Activated CD4-positive, alpha-beta T cell treated with anti-CD3 and anti-CD28 coated beads, Interleukin-2, amount 50 U/mL, for 1 hour (primary cell): ENCODE results near the gene YEATS4.
"Not testable (repeated sequence)": the region's sequence is repeated elsewhere in the genome, so short reads cannot be mapped to it uniquely, and the experiment has no call there.

Experiments
- DNase-seq: peaks from one replicate; pipeline ENCODE4 v3.0.0-alpha.2; 2020

Gene YEATS4

DNA sequence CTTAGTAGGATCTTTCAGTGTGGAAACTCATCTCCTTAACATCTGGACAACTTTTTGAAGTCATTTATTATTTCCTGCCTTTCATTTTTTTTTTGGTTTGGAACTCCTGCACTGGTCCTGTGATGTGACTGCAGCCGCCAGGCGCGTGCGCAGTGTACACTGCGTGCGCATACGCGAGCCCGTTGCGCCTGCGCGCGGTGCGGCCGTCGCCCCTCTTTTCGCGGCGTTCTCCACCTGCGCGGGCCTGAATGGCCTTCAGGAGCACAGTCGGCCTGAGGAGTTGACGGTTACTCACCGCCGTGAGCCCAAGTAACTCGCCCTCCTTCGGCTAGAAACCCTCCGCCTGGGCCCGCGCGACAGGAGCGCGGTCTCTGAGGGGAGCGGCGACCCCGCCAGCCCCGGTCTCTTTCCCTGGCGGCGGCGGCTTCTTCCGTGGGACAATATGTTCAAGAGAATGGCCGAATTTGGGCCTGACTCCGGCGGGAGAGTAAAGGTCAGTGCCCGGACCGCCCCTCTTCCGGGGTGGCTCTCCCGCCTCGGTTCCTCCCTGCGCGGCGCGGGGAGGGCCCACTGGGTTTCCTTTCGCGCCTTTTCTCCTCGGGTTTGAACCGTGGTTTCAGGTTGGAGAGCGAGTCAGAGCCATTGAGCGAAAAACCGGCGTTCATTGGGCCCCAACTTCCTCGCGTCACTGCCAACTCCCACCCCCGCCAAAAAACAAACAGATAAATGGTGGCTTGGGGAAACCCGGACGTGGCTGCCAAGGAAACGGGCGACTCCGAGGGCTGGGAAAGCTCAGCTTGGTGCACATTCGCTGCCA is at the start of gene YEATS4:
TSS of gene YEATS4 (plus strand) at position 213 of the 817 bp plus-strand sequence. CDS start at position 443, 230 bp downstream.
- peak; percentile 75 for DNase-seq

DNA sequence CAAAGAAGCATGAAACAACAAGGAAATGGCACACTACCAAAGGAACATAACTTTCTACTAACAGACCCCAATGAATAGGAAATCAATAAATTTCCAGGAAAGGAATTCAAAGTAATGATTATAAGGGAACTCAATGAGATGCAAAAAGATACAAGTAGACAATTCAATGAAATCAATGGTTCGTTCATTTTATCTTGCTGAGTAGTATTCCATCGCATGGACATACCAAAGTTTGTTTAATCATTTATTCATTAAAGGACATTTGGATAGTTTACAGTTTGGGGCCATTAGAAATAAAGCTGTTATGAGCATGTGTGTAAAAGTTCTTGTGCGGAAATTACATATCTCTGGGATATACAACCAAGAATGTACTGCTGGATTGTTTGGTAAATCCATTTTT is 46.3 kb upstream of the YEATS4 start:
- DNase-seq, result no peak

DNA sequence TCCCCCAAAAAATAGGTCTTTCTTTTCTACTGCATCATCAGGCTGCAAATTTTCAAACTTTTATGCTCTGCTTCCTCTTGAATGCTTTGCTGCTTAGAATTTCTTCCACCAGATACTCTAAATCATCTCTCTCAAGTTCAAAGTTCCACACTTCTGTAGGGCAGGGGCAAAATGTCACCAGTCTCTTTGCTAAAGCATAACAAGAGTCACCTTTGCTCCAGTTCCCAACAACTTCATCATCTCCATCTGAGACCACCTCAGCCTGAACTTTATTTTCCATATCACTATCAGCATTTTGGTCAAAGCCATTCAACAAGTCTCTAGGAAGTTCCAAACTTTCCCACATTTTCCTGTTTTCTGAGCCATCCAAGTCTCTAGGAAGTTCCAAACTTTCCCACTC is 42.8 kb upstream of the YEATS4 start:
- DNase-seq, result not testable (repeated sequence)

DNA sequence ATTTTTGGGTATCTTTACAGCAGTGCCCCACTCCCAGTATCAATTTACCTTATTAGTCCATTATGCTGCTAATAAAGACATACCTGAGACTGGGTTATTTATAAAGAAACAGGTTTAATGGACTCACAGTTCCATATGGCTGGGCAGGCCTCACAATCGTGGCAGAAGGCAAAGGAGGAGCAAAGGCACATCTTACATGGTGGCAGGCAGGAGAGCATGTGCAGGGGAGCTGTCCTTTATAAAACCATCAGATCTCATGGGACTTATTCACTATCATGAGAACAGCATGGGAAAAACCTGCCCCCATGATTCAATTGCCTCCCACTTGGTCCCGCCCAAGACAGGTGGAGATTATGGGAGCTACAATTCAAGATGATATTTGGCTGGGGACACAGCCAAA is 42.3 kb upstream of the YEATS4 start:
- DNase-seq, result not testable (repeated sequence)

DNA sequence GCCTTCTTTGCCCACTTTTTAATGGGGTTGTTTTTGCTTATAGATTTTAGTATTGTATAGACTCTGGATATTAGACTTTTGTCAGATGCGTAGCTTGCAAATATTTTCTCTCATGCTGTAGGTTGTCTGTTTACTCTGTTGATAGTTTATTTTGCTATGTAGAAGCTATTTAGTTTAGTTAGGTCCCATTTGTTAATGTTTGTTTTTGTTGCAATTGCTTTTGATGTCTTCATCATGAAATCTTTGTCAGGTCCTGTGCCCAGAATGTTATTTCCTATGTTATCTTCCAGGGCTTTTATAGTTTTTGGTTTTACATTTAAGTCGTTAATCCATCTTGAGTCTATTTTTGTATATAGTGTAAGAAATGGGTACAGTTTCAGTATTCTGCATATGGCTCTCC is 41.3 kb upstream of the YEATS4 start:
- DNase-seq, result no peak

DNA sequence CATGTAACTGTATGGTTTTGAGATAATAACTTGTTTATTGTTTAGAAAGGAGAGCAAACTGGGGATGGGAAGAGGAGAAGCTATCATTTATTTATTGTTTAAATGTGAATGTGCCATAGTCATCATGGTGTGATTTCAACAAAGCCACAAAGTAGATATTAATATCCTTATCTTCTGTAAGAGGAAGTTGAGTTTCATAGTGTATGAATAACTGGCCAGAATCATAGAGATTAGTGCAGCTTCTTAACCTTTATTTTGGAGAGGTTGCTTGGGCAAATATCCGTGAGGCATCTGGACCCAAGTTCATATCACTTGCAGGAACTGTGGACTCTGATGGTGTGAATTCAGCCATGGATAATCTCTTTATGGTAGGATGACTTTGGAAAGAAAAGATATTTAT is 38.2 kb upstream of the YEATS4 start:
- DNase-seq, result no peak

DNA sequence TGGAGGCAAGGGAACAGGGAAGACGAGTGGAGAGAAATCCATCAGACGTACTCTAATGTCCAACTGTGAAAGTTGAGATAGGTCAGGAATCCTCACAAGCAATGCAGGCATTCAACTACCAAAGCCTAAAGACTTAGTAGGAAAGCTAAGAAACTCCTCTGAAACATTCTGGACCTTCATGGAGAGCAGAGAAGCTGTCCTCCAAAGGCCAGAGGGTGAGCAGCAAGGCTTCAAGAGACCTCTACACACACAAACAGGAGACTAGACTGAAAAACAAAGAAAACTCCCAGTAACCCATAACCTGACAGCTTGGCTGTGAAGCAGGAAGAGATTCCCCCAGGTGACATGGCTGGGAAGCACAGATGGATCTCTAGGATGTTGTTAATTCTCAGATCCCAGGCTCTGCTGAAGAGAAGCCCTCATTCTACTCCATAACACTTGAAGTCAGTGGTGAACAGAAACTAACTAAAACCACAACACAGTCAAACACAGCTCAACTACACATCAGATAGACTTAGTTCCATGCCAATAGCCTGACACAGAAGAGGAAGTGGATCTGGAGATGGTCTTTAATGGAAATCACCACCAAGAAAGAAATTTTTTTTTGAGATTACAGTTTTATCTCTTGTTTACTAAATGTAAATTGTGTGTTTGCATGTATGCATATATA is 34.6 kb upstream of the YEATS4 start:
- no peak for DNase-seq

DNA sequence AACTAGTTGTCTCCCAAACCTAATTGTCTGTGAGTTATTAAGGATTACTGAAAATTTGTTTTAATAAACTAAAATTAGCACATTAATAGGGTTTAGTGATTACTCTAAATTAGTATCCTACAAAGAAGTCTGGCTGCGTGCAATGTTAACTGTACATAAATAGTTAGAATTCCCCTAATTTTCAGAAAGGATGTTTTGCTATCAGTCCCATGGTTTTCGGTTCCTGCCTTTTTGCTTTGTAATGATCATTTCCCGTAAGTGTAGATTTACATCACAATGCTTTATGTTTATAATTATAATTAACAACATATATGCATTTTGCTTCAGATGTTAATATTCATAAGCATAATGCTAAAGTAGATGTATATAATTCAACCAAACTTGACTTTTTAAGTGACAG is 31.1 kb upstream of the YEATS4 start:
- DNase-seq, result no peak

DNA sequence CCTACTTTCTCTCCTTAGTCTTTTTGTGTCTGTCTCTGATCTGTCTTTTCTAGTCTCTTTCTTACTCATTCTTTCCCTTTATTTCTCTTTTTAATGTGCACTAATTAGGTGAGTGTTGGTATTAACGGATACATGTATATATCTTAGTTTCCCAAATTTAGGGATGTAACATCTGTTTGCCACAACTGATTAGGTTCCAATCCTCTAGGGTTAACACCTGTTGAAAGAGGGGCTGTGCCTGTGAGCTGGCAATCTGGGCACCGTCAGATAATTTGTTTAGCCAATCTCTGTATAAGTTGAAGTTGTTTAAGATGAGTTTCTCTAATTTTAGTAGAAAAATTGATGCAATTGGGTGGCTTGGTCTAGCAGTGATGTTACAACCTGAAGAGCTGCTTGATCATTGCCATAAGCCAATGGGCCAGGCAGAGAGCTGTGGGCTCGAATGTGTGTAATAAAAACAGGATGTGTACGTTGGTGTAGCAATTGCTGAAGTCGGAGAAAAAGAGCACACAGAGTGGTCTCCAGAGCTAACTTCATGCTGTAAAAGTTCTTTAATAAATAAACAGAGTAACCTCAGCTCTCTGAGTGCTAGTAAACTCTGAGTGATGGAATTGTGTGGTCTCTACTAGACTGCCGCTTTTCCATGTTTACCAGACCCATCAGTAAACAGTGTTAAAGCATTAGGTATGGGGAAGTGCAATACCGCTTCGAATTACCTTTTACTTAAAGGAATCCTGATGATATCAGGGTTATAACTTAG is 29.7 kb upstream of the YEATS4 start:
- peak; percentile 8 for DNase-seq

DNA sequence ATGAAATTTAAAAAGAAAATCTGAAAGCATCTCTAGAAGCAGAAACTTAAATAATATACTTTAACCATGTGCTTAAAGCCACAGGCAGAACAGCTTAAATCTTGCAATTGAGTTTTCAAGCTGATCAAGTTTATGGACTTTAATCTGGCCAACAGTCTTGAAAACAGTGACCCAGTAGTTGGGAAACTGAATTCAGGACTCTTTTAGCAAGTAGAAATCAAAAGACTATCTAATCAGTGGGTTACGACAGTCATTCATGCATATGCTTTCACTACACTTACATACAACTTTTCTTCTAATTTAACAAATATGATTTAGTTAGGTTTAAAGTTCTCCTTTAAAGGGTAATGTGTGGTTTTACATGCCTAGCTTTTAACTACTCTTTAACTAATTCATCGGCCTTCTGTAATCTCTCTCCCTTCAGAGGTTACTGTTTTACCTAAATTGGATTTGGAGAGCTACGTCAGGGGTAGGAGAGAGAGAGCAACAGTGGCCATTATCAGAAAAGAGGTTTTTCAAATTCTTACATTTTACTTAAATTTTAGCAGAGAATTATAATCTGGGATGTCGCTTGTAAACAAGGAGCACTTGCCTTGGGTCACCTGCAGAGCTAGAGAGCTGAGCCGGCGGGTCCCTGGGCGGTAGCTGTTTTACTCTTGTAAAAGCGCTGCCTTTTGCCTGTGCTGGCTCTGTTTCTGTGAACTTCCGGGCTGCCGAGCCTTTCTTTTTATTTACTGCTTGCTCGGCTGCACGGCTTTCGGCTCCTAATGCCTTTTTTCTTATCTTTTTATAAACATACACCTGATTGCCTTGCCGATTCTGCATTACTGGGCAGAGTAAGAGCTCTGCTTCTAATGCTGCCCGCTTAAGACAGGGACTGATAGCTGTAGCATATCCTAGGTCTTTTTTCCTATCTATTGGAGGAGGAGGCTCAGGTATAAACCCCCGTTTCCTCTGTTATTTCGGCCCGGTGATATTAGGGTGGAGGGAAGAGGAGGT is 28.8 kb upstream of the YEATS4 start:
- DNase-seq, result peak; percentile 59

DNA sequence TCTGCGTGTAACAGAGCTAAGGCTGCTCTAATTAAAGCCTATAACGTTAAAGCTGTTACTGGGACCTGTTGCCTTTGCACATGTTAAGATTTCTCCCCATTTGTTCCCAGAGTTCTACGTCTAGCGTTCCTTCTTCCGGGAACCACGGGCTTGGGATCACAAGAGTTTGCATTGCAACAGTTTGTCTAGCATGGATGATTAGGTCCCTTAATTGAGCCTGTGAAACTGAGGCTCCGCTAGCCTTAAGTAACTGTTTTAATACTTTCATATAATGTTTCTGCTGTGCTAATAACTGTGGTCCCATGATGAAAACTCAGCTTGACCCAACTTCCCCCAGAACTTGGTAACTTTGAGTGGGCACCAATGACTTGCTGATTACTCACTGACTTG is 28.0 kb upstream of the YEATS4 start:
- no peak for DNase-seq

DNA sequence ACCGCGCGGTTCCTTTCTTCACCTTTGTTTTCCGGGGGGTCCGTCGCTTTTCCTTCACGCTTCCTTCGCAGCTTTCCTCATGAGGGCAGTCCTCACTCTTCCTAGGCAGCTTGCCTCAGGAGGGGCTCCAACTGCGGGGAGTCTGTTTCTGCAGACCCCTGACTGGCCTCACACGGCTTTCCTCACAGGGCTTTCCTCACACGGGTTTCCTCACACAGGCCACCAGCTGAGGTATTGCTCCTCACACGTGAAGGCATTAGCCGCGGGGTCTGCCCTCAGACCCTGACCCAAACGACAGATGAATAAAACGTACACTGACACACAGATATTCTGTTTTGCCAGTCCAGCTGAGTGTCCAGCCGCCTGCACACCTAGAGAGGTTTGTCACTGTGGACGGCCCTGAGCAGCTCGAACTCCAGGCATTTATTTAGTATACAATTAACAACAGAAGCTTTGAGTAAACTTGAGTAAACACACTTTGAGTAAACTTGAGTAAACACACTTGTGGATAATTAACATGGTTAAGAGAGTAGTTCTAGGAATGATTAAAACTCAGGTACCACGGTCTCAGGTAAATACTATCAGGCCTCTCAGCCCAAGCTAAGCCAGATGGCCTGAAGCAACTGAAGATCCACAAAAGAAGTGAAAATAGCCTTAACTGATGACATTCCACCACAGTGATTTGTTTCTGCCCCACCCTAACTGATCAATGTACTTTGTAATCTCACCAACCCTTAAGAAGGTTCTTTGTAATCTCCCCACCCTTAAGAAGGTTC is 27.4 kb upstream of the YEATS4 start:
- no peak for DNase-seq

DNA sequence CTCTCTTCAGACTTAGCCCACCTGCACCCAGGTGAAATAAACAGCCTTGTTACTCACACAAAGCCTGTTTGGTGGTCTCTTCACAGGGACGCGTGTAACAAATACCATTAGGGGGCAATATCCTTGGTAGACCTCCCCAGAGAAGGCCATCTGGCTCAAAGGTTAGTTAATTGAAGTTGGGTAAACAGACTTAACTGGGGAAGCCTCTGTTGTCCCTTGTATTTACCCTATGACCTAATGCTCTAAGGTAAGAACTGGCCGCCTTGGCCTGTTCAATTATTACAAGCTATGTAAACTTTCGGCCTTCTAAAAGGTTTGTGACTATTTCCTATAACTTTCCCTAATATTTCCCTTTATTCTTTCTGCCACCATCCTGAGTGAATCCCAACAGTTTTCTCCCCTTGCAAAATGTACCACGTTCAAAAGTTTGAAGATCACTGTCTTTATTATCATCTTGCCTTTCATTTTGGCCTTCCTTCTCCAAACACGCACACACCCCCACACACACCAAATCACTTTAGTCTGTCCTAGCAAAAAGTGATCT is 26.7 kb upstream of the YEATS4 start:
- no peak for DNase-seq

DNA sequence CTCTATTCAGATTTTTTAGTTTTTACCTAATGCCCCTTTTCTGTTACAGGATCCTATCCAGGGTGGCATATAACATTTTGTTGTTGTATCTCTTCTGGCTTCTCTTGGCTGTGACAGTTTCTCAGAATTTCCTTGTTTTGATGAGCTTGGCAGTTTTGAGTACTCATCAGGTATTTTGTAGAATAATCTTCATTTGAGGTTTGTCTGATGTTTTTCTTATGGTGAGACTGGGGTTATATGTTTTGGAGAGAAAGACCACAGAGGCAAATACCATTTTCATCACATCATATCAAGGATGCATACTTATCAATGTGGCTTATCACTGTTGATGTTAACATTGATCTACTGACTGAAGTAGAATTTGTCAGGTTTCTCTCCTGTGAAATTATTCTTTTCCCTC is 25.4 kb upstream of the YEATS4 start:
- no peak for DNase-seq

DNA sequence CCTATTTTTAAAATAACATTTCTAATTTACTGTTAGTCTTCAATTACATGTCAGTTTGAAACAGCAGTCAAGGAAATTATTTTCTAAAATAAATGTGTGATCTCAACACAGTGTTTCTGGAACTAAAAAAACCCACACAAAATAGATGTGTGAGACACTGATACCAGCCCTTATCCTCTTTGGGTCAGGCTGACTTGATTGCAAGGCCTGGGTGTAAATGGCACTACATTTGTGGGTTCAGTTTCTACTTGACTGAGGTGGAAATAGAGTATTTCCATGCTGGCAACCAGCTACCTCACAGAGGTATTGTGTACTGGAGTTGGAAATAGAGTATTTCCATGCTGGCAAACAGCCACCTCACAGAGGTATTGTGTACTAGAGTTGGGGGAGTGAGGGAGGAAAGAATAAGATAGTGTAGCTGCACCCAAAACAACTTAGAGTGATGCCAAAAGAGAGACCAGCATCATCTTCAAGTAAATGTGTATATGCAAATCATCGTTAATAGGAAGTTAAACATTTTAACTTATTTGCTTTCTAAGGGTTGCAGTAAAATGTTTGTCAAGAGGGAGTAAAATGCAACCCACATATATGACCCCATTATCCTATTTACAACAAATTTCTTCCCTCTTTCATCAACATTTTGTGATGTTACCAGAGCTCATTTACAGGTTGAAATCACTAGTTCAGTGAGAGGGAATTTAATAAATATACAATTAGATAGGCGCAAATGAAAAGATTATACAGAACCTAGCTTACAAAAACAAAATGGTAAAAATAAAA is 22.0 kb upstream of the YEATS4 start:
- DNase-seq, result no peak

DNA sequence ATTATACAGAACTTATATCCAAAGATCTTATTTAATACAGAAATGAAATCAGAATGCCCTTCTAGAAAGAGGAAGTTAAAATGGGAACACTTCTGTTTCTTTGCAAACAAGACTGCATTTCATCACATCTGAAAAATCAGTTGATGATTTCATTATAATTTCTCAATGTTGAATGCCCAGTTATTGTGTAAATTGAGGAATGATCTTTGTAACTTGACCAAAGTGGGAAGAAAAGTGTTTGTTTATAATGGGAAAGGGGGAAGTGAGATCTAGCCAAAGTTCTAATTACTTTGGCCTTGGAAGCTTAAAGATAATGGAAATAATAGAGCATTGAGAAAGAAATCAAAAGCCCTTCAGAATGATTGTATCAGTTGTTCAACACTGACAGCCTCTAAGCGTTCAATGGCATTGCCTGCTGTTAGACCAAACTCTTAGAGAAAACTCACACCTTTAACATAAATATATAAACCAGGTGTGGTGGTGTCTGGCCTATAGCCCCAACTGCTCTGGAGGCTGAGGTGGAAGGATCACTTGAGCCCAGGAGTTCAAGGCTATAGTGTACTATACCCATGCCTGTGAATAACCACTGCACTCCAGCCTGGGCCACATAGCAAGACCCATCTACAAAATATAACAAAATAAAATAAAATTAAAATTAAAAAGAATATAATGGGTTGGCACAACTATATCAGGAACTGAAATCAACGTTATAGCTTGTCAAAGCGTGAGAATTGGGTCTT is 21.3 kb upstream of the YEATS4 start:
- DNase-seq, result no peak

DNA sequence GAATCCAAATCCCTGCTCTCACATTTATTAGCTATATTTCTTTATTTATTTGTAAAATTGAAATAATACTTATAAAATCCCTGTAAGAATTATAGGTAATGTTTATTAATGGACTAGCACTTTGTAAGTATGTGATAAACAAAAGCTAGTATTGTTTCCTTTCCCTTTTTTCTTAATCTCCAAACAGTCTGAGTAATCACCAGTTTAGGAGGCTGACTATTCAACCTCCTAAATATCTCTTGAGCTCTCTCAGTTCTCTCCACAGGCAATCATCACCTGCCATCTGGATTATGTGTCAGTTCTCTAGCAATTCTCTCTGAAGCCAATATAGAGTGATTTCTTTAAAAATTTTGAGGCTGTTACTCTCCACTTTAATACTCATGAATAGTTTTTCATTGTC is 20.6 kb upstream of the YEATS4 start:
- no peak for DNase-seq

DNA sequence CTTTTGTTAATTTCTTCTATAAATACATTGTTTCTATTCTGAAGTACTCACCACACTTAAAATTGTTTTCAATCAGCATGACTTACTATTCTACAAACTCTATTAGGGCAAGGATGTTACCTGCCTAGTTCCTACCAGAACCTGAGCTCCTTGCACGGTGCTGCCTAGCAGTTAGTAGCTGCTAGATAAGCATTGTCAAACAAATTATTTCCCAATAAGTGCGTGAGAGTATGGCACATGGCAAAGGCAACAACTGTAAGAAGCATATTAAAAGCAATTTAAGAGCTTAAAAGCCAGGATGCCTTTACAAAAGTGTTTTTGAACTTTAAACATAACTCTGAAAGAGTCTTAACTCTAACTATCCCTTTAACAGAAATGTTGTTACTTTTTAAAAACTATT is 19.5 kb upstream of the YEATS4 start:
- no peak for DNase-seq

DNA sequence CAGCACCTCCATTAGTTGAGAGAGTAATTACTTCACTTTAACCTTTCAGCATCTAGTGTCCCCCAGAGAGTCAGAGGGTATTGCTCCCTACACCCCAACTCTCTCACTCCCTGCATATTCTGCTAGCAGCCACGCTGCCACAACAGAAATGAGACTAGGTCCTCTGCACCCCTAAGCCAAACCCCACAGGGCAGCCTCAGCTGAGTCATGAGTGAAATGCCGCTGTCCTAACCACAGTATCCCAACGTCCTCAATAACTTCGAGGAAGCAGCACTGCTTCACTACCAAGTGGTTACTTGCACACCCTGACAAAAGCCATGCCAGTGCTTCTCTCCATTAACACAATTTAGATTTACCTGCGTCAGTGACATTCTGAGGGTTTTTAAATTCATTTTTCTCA is 18.2 kb upstream of the YEATS4 start:
- no peak for DNase-seq

DNA sequence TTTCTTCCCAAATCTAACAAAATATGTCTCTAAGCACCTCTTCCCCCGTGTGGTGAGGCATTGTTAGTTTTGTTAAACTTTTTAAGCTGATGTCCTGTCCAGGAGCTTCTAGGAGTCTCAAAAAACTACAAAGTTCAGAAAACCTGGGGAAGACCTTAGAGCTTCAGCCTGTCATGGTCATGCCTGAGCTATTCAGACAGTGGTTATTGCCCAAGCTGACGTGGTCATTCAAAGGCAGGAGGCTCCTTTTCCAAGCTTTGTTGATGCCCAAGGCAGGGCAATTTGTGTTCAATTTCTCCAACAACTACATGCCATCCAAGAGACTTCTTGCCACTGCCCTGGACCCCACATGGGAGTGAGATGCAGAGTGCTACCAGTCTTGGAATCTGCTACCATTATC is 17.1 kb upstream of the YEATS4 start:
- no peak for DNase-seq
